ENCODE measurements around the gene FAHD2A.

DNA sequence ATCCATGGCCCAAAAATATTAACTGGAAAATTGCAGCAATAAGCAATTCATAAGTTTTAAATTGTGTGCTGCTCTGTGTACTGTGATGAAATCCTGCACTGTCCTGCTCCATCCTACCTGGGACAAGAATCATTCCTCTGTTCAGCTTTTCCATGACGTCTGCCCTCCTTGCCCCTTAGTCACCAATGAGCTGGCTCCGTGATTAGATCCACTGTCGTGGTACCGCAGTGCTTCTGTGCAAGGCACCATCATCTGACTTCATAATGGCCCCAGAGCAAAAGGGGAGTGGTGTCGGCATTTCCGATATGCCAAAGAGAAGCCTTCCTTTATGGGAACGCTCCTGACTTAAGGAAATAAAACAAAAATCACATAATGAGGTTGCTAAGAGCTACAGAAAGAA is 3.4 kb upstream of the FAHD2A start:
- TF ChIP-seq ZNF274 (IDR thresholded peaks at IDR 0.05; ENCODE audit: low read depth, low read length) (no peak), YY1 (IDR thresholded peaks at IDR 0.05; ENCODE audit: insufficient read depth, insufficient read length) (no peak), SUZ12 (IDR thresholded peaks at IDR 0.05; ENCODE audit: extremely low read depth, insufficient read depth, insufficient read length) (no peak)

Data from NT2/D1 (cell line).